Subcutaneous adipose tissue (tissue), 4 donors: ENCODE measurements around the gene SPOCK1. TPM values are rescaled to one million over a fixed set of nuclear protein-coding genes. Genes with fewer than 3 reads are reported as not detected.

Experiments
- total RNA-seq, 4 donors: library from RNA; depleted of rRNA; stranded (reverse); fragments of >200 nt; gene quantifications; one replicate each; pipeline ENCODE4 v1.1.0, GENCODE V29; 2016
- TF ChIP-seq, protein P1 (sequence below): fragments of 450-650 bp; IDR thresholded peaks from one replicate; pipeline ENCODE4 v1.5.1; 2016; ENCODE audit warnings: low read depth, mild to moderate bottlenecking, control low read depth, antibody characterized with exemption, moderate library complexity

SPOCK1 gene
- total RNA-seq, 4 donors from 2014 or later, result 55.2 to 84.6 (median 70.1) TPM

- TF ChIP-seq, protein P1, sequence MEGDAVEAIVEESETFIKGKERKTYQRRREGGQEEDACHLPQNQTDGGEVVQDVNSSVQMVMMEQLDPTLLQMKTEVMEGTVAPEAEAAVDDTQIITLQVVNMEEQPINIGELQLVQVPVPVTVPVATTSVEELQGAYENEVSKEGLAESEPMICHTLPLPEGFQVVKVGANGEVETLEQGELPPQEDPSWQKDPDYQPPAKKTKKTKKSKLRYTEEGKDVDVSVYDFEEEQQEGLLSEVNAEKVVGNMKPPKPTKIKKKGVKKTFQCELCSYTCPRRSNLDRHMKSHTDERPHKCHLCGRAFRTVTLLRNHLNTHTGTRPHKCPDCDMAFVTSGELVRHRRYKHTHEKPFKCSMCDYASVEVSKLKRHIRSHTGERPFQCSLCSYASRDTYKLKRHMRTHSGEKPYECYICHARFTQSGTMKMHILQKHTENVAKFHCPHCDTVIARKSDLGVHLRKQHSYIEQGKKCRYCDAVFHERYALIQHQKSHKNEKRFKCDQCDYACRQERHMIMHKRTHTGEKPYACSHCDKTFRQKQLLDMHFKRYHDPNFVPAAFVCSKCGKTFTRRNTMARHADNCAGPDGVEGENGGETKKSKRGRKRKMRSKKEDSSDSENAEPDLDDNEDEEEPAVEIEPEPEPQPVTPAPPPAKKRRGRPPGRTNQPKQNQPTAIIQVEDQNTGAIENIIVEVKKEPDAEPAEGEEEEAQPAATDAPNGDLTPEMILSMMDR, result no peak
These were observed 21.1 kb downstream of the SPOCK1 start for GRCh38 chr5:137478043-137478442.

- TF ChIP-seq, protein P1, result no peak
These were observed 28.3 kb downstream of the SPOCK1 start for GRCh38 chr5:137470921-137471220.

- TF ChIP-seq, protein P1, result no peak
These were observed 28.8 kb downstream of the SPOCK1 start for GRCh38 chr5:137470111-137470920.

DNA sequence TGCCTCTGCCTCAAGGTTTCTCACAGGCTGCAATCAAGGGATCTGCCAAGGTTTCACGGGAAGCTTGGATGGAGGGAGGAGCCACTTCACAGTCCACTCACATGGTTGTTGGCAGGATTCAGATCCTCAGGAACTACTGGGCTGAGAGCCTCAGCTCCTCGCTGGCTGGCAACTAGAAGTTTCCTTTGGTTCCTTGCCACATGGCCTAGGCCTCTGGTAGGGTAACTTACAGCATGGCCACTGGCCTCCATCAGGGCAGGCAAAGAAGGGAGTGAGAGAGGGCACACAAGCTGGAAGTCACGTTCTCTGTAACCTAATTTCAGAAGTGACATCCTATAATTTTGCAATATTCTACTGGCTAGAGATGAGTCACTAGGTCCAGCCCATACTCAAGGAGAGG is 32.2 kb downstream of the SPOCK1 start:
- TF ChIP-seq, protein P1, result no peak

- TF ChIP-seq, protein P1, result no peak
These were observed 33.2 kb downstream of the SPOCK1 start for GRCh38 chr5:137465930-137466329.

- TF ChIP-seq, protein P1, result no peak
These were observed 36.2 kb downstream of the SPOCK1 start for GRCh38 chr5:137462816-137463520.

DNA sequence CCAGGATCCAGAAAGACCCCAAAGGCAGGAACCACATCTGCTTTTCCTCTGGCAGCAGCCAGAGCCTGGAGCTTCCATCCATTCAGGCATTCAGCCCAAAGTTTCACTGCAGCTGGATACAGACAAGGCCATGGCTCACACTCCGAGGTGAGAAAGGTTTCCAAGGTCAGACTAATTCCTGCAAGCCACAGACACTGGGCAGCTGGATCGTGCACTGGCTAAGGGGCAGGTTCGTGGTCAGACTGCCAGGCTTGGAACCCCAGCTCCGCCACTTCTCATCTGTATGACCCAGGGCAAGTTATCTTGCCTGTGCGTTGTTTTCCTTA is 36.9 kb downstream of the SPOCK1 start:
- TF ChIP-seq, protein P1, result no peak
